ENCODE results near the gene RBL2.

DNA sequence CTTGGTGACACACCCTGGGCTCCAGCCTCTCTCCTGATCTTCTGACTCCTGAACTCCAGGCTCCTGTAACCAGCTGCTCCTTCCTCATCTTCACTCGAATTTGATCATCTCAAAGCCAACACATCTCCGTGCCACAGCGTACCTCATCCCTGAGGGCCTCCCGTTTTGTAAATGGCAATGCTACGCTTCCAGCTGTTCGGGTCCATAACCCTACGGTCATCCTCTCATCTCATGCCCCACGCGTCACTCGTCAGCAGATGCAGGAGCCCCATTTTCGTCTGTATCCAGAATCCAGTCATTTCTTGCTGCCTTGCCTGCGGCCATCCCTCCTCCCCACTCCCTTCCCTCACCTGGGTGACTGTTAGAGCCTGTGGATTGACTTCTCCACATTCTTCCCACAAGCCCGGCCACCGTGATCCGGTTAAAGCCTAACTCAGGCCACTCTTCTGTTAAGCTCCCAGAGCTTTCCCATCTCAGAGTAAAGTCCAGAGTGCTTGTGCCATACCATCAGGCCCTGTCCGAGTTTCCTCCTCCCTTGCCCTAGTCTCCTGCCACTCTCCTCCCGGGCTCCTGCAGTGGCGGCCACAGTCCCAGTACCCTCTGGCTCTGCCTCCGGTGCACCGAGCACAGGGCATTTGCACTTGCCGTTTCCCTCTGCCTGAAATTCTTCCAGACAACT lies 89.0 kb downstream of the RBL2 start:
- TF ChIP-seq, protein P1, sequence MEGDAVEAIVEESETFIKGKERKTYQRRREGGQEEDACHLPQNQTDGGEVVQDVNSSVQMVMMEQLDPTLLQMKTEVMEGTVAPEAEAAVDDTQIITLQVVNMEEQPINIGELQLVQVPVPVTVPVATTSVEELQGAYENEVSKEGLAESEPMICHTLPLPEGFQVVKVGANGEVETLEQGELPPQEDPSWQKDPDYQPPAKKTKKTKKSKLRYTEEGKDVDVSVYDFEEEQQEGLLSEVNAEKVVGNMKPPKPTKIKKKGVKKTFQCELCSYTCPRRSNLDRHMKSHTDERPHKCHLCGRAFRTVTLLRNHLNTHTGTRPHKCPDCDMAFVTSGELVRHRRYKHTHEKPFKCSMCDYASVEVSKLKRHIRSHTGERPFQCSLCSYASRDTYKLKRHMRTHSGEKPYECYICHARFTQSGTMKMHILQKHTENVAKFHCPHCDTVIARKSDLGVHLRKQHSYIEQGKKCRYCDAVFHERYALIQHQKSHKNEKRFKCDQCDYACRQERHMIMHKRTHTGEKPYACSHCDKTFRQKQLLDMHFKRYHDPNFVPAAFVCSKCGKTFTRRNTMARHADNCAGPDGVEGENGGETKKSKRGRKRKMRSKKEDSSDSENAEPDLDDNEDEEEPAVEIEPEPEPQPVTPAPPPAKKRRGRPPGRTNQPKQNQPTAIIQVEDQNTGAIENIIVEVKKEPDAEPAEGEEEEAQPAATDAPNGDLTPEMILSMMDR (conservative IDR thresholded peaks at IDR 0.05 in 1 of 2, IDR thresholded peaks at IDR 0.05 in 1 of 2; ENCODE audit: extremely low read depth in 1 of 2, insufficient read depth in 1 of 2, low read depth in 1 of 2, low read length in 2 of 2), result no peak
- TF ChIP-seq EZH2 (IDR thresholded peaks at IDR 0.05; ENCODE audit: borderline replicate concordance, low read length), result no peak

Measured in mammary epithelial cell (primary cell).